Kidney (tissue), 14 donors: ENCODE data around the gene USP49. TPM values are rescaled to one million over a fixed set of nuclear protein-coding genes. Genes with fewer than 3 reads are reported as not detected.

Experiments used
- DNase-seq, 5 donors: peaks; one replicate each; pipeline ENCODE4 v3.0.0-alpha.2; 2013 to 2020
- FAIRE-seq: peaks from 2 replicates; lab custom pipeline; 2012; peaks lifted over from hg19 to GRCh38; lab: Jason Lieb, UNC
- H3K27ac ChIP-seq, 2 donors: one replicate each; pipeline ENCODE4 v1.7.0; 2013; ENCODE audit warnings: low read depth in 2 of 2, low read length in 2 of 2, inconsistent platforms in 1 of 2
- H3K27me3 ChIP-seq: one replicate; pipeline ENCODE4 v1.7.1; 2013; ENCODE audit warnings: low read length, inconsistent platforms; ENCODE audit not compliant: control insufficient read depth, insufficient read depth
- H3K36me3 ChIP-seq, 3 donors: one replicate each; pipeline versions ENCODE4 v1.7.0 to v1.7.1; 2013; ENCODE audit warnings: low read length in 3 of 3, control low read depth in 1 of 3, inconsistent platforms in 1 of 3; ENCODE audit not compliant: insufficient read depth in 3 of 3, control insufficient read depth in 2 of 3
- H3K4me1 ChIP-seq, 3 donors: one replicate each; pipeline versions ENCODE4 v1.7.0 to v1.7.1; 2013; ENCODE audit warnings: low read length in 3 of 3, inconsistent platforms in 1 of 3, low read depth in 1 of 3; ENCODE audit not compliant: control insufficient read depth in 2 of 3, insufficient read depth in 2 of 3
- H3K4me3 ChIP-seq, 3 donors: one replicate each; pipeline versions ENCODE4 v1.7.0 to v1.8.1; 2013; ENCODE audit warnings: low read length in 3 of 3, control low read depth in 1 of 3, inconsistent platforms in 1 of 3
- H3K9ac ChIP-seq, 3 donors: one replicate each; pipeline versions ENCODE4 v1.7.0 to v1.7.1; 2013; ENCODE audit warnings: low read length in 3 of 3, control low read depth in 1 of 3, inconsistent platforms in 1 of 3
- H3K9me3 ChIP-seq, 3 donors: one replicate each; pipeline versions ENCODE4 v1.7.0 to v1.7.1; 2013; ENCODE audit warnings: low read length in 3 of 3, control low read depth in 1 of 3, inconsistent platforms in 1 of 3; ENCODE audit not compliant: control insufficient read depth in 2 of 3, insufficient read depth in 1 of 3
- CTCF ChIP-seq: IDR thresholded peaks from 3 replicates; pipeline ENCODE4 v1.5.1; 2012; ENCODE audit warnings: mild to moderate bottlenecking, moderate library complexity, borderline replicate concordance; ENCODE audit not compliant: insufficient read depth; ENCODE audit errors: extremely low read depth
- intact Hi-C: fragments of 100-400 bp; cut with DNase I; formaldehyde crosslinking; loops from one replicate; pipeline ENCODE4 v1.11.1; 2022
- polyA plus RNA-seq: library from polyadenylated mRNA; stranded (reverse); fragments of 350-450 nt; fragmentation: Illumina TruSeq; extraction: RNeasy Lipid Tissue Mini Kit (QIAGEN cat#74804); gene quantifications from one replicate; pipeline ENCODE4 v1.2.3, GENCODE V29; 2014; ENCODE audit warnings: low read depth, low replicate concordance; ENCODE audit not compliant: insufficient read depth
- total RNA-seq: library from RNA; stranded (reverse); fragmentation: NEBNext Ultra II Directional; extraction: Animal tissue kit (Norgen Biotek cat#: 25700); gene quantifications from one replicate; pipeline ENCODE4 v1.2.1, GENCODE V29; 2021
- donor health status: control.
- donor health status: control.
- donor health status: control.
- donor health status: control.
- donor health status: control.
- donor health status: DM: yes; HTN: yes; CAD: no.
- donor health status: Normal renal cell carcinoma (clear cell type).

The USP49 gene
- total and polyA plus RNA-seq, 2 donors from 2014 or later: 1.1 to 3.4 TPM

GRCh38 chr6:41785254-41785653 lies 109.9 kb downstream of the USP49 start:
- H3K9me3 ChIP-seq: no peaks in the 10 kb centered on the region
- H3K27me3 ChIP-seq: no peaks in the 10 kb centered on the region
- no peak for DNase-seq
- no peak for TF ChIP-seq CTCF
- intact Hi-C loops: loop anchor here (10.0 kb wide), 1 partner anchor 260 kb away; no protein-coding TSS in a partner anchor
- H3K4me1 ChIP-seq: peaks cover 0 to 21% (median 3%) of the 10 kb centered on the region in 3 donors
- FAIRE-seq: no peak
- H3K9ac ChIP-seq: no peak overlapping the region
- H3K4me3 ChIP-seq: no peak overlapping the region
- no peak overlapping the region for H3K27ac ChIP-seq
- H3K36me3 ChIP-seq: peaks cover 2 to 12% (median 5%) of the 10 kb centered on the region in 3 donors

- Histone ChIP-seq H3K4me3 (no peak overlapping the region), H3K27ac (no peak overlapping the region), H3K9ac (no peak overlapping the region), H3K36me3 (peaks cover 2 to 6% (median 2%) of the 10 kb centered on the region in 3 donors), H3K9me3 (no peaks in the 10 kb centered on the region), H3K27me3 (no peaks in the 10 kb centered on the region), H3K4me1 (peaks cover 0 to 21% (median 3%) of the 10 kb centered on the region in 3 donors)
- intact Hi-C loops: loop anchor here (10.0 kb wide), 1 partner anchor 260 kb away; no protein-coding TSS in a partner anchor
- FAIRE-seq (no peak), DNase-seq (peak in 1 of 5 donors; percentile 16)
- TF ChIP-seq CTCF: no peak
These were observed 110.5 kb downstream of the USP49 start for GRCh38 chr6:41784581-41785171.

- H3K36me3 ChIP-seq: no peaks in the 10 kb centered on the region
- no peak overlapping the region for H3K9ac ChIP-seq
- intact Hi-C loops: loop anchor here (10.0 kb wide), 1 partner anchor 262 kb away; no protein-coding TSS in a partner anchor
- H3K4me1 ChIP-seq: peaks cover 0 to 26% (median 3%) of the 10 kb centered on the region in 3 donors
- FAIRE-seq (no peak), DNase-seq (no peak)
- H3K27me3 ChIP-seq: no peaks in the 10 kb centered on the region
- no peaks in the 10 kb centered on the region for H3K9me3 ChIP-seq
- no peak overlapping the region for H3K27ac ChIP-seq
- H3K4me3 ChIP-seq: no peak overlapping the region
- TF ChIP-seq CTCF: no peak
These were observed 111.9 kb downstream of the USP49 start for GRCh38 chr6:41783106-41783780.
